PFSK-1 (cell line): ENCODE data around the gene F3. TPM values are rescaled to one million over a fixed set of nuclear protein-coding genes. Genes with fewer than 3 reads are reported as not detected.

Source experiments
- FOXP2 ChIP-seq: optimal IDR thresholded peaks from 2 replicates; pipeline ENCODE3; 2011; ENCODE audit warnings: borderline replicate concordance, control low read depth, inconsistent platforms; ENCODE audit not compliant: insufficient read depth; ENCODE audit errors: extremely low read length, extremely low read depth
- POLR2AphosphoS5 ChIP-seq: IDR thresholded peaks from 2 replicates; pipeline ENCODE4 v1.6.1; 2012; ENCODE audit warnings: low read depth, mild to moderate bottlenecking, control low read depth, low read length, moderate library complexity
- SIN3A ChIP-seq: IDR thresholded peaks from 2 replicates; pipeline ENCODE4 v1.6.1; 2012; ENCODE audit warnings: mild to moderate bottlenecking, low read length, moderate library complexity, borderline replicate concordance; ENCODE audit not compliant: insufficient read depth
- TAF1 ChIP-seq: IDR thresholded peaks from 2 replicates; pipeline ENCODE4 v1.6.1; 2012; ENCODE audit warnings: low read length, control low read depth, borderline replicate concordance; ENCODE audit not compliant: insufficient read depth
- polyA plus RNA-seq: library from polyadenylated mRNA; unstranded; fragments of >200 nt; gene quantifications from one replicate; pipeline ENCODE4 v1.2.1, GENCODE V29; 2012; ENCODE audit warnings: low read depth, missing spikeins; ENCODE audit not compliant: insufficient read length
- TF ChIP-seq, protein P1 (sequence below), 2 experiments: IDR thresholded peaks; 2 replicates each; pipeline versions ENCODE4 v1.6.1 to v1.8.0; 2011 to 2012; ENCODE audit warnings: low read depth in 2 of 2, low read length in 2 of 2, control low read depth in 1 of 2, inconsistent platforms in 1 of 2, mild to moderate bottlenecking in 1 of 2, moderate library complexity in 1 of 2; ENCODE audit not compliant: insufficient read depth in 1 of 2

Gene F3
- 3.0 TPM for polyA plus RNA-seq

DNA sequence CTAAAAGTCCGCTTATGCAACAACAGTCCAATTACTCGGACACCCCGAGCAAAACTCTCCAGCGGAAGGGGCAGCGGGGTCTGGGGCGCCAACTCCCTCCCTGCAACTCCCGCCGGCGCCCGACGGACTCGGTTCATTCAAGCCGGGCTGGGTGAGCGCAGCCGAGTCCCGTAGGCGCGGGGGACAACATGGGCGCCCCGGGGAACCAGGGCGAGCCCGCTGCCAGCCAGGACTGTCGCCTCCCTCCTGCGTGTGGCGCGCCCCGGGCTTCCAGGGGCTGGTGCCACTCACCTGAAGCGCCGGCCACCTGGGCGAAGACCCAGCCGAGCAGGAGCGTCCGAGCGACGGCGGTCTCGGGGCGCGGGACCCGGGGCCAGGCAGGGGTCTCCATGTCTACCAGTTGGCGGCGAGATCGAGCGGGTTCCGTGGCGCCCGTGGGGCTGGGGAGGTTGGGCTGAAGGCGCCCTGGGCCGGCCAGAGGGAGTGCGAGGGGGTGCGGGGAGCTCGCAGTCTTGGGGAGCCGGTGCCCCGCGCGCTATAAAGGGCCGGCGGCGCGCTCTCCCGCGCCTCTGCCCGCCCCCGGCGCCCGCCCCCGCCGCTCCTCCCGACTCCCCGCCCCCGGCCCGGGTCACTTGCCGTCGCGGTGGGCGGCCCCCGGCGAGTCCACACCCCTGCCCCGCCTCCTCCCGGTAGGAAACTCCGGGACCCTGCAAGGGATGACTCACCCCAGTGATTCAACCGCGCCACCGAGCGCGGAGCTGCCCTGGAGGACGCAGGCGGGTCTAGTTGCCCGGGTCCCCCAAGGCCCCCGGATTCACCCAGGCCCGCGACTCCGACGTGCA is at the start of gene F3:
Gene F3, minus strand, starts transcription at position 514 of the 842 bp plus-strand sequence. Its CDS starts 123 bp downstream, at position 391.
- TF ChIP-seq FOXP2 (peak; percentile 65), POLR2AphosphoS5 (peak; percentile 41; the same call in 1 of the 2 replicates)
- TF ChIP-seq, protein P1, sequence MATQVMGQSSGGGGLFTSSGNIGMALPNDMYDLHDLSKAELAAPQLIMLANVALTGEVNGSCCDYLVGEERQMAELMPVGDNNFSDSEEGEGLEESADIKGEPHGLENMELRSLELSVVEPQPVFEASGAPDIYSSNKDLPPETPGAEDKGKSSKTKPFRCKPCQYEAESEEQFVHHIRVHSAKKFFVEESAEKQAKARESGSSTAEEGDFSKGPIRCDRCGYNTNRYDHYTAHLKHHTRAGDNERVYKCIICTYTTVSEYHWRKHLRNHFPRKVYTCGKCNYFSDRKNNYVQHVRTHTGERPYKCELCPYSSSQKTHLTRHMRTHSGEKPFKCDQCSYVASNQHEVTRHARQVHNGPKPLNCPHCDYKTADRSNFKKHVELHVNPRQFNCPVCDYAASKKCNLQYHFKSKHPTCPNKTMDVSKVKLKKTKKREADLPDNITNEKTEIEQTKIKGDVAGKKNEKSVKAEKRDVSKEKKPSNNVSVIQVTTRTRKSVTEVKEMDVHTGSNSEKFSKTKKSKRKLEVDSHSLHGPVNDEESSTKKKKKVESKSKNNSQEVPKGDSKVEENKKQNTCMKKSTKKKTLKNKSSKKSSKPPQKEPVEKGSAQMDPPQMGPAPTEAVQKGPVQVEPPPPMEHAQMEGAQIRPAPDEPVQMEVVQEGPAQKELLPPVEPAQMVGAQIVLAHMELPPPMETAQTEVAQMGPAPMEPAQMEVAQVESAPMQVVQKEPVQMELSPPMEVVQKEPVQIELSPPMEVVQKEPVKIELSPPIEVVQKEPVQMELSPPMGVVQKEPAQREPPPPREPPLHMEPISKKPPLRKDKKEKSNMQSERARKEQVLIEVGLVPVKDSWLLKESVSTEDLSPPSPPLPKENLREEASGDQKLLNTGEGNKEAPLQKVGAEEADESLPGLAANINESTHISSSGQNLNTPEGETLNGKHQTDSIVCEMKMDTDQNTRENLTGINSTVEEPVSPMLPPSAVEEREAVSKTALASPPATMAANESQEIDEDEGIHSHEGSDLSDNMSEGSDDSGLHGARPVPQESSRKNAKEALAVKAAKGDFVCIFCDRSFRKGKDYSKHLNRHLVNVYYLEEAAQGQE (IDR thresholded peaks at IDR 0.05; ENCODE audit: insufficient read depth in 1 of 2, low read depth in 2 of 2, low read length in 2 of 2), result no peak

DNA sequence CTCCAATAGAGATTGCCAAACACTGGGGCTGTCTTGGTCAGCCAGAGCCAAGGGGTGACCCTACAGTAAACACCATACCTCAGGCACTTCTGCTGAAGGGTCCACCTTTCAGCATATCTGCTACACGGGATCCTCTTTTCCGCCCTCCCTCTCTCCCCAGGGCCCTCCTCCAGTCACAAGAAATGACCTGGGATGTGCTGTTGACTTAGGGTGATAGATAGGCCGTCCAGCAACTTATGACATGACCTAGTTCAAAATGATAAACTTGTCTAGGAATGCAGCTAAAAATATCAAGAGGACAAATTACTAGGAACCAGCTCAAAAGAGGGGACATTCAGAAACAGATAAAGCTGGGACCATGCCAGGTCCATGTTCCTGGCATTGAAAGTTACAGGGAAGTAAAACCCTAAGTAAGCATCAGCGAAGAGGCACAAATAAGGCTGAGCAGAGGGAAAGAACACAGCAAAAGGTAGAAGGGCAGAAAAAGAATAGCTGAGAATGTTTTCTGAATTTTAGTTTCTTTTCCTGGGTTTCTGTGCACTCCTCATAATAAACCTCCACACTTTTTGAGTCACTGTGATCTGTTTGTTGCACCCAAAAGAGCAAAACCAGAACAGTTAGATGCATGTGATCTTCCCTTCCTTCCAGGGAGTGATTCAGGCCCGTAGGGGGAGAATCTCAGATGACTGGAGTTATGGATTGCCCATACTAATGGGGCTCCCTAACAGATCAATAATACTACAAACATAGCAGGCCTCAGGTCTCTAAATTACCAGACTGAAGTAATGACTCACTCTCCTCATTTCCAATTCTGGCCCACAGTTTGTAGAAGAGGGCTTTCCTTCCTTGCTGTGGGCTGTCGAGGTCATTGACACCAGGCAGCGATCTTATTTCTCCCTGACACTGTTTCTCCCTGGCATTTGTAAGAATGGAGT is 48.9 kb upstream of the F3 start:
- TF ChIP-seq, protein P1 (IDR thresholded peaks at IDR 0.05; ENCODE audit: insufficient read depth in 1 of 2, low read depth in 2 of 2, low read length in 2 of 2), result no peak
- TF ChIP-seq POLR2AphosphoS5, result no peak
- TF ChIP-seq FOXP2, result no peak
- no peak for TF ChIP-seq SIN3A
- TF ChIP-seq TAF1, result no peak

DNA sequence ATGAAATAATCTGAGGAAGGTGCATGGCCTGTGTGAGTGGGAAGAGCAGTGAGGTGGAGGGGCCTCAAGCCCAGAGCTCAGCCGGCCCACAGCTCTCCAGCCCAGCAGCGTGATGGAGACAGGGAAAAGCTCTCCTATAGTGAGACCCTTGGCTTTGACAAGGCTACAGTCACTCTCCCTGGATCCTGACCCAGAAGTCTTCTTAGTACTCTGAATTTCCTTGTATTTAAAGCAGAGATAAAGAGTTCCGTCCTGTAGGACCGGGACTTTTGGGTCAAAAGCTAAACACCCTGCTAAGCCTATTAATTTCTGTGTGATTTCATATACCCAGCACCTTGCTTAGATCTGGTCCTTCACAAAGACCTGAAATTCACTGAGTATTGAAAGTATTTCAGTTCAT is 48.2 kb upstream of the F3 start:
- TF ChIP-seq POLR2AphosphoS5 (no peak), SIN3A (no peak), TAF1 (no peak), FOXP2 (no peak)
- TF ChIP-seq, protein P1 (IDR thresholded peaks at IDR 0.05; ENCODE audit: insufficient read depth in 1 of 2, low read depth in 2 of 2, low read length in 2 of 2), result no peak

- TF ChIP-seq, protein P1 (IDR thresholded peaks at IDR 0.05; ENCODE audit: insufficient read depth in 1 of 2, low read depth in 2 of 2, low read length in 2 of 2), result no peak
- TF ChIP-seq SIN3A (no peak), FOXP2 (no peak), POLR2AphosphoS5 (no peak), TAF1 (no peak)
Observed at GRCh38 chr1:94582565-94582964, 41.0 kb upstream of the F3 start.
